ENCODE data around the gene KRTAP5-1. TPM values are rescaled to one million over a fixed set of nuclear protein-coding genes. Genes with fewer than 3 reads are reported as not detected.

KRTAP5-1 gene
- total RNA-seq, 1 donor from 2014 or later, result not detected

- no peak overlapping the region for H3K27ac Mint-ChIP-seq
- no peaks in the 10 kb centered on the region for H3K9me3 Mint-ChIP-seq
- H3K27me3 Mint-ChIP-seq (ENCODE audit: insufficient read depth), result no peaks in the 10 kb centered on the region
- intact Hi-C loops (cut with micrococcal nuclease), result no loop called here
- no peak for DNase-seq (ENCODE audit: low spot score)
- H3K36me3 Mint-ChIP-seq (ENCODE audit: low read depth), result peaks cover 9% of the 10 kb centered on the region
- H3K4me1 Mint-ChIP-seq (ENCODE audit: low read depth), result no peaks in the 10 kb centered on the region
- H3K4me3 Mint-ChIP-seq, result no peak overlapping the region
These were observed 48.8 kb downstream of the KRTAP5-1 start for GRCh38 chr11:1536065-1536843.

GRCh38 chr11:1534682-1535081 is 50.4 kb downstream of the KRTAP5-1 start:
- Mint-ChIP-seq H3K27ac (no peak overlapping the region), H3K27me3 (ENCODE audit: insufficient read depth) (no peaks in the 10 kb centered on the region), H3K4me1 (ENCODE audit: low read depth) (no peaks in the 10 kb centered on the region), H3K36me3 (ENCODE audit: low read depth) (peaks cover 9% of the 10 kb centered on the region), H3K4me3 (no peak overlapping the region), H3K9me3 (no peaks in the 10 kb centered on the region)
- intact Hi-C loops (cut with micrococcal nuclease), result no loop called here
- no peak for DNase-seq (ENCODE audit: low spot score)

Other genes with a start within 250 kb of the KRTAP5-1 start
- gene BRSK2, start 195.3 kb downstream of the KRTAP5-1 start, total RNA-seq, result 0.36 and 0.47 TPM in 2 replicates
- gene MOB2, start 98.5 kb downstream of the KRTAP5-1 start, total RNA-seq, result 22.6 and 27.5 TPM in 2 replicates
- gene DUSP8, start 13.0 kb downstream of the KRTAP5-1 start, total RNA-seq, result 2.3 and 2.4 TPM in 2 replicates
- not detected in 2 replicates for gene KRTAP5-2, start 13.0 kb upstream of the KRTAP5-1 start, total RNA-seq
- not detected in 2 replicates for gene KRTAP5-3, start 23.2 kb upstream of the KRTAP5-1 start, total RNA-seq
- gene KRTAP5-4, start 36.9 kb upstream of the KRTAP5-1 start, total RNA-seq, result not detected in 2 replicates
- not detected in 2 replicates for gene KRTAP5-5, start 44.5 kb upstream of the KRTAP5-1 start, total RNA-seq
- gene KRTAP5-6, start 111.9 kb upstream of the KRTAP5-1 start, total RNA-seq, result not detected in 2 replicates
- gene IFITM10, start 165.3 kb upstream of the KRTAP5-1 start, total RNA-seq, result 0.32 and 0.52 TPM in 2 replicates
- 84.2 and 92.1 TPM in 2 replicates for gene CTSD, start 178.6 kb upstream of the KRTAP5-1 start, total RNA-seq
- not detected in 2 replicates for gene SYT8, start 249.7 kb upstream of the KRTAP5-1 start, total RNA-seq